Measurements from ENCODE around the gene MYLK4. TPM values are rescaled to one million over a fixed set of nuclear protein-coding genes. Genes with fewer than 3 reads are reported as not detected.

MYLK4 gene
- total and polyA plus RNA-seq, 2 of the 13 experiments (the other 11 are each of a cell fraction or from before 2014, with no cell fraction given): 0.26 to 0.29 TPM

DNA sequence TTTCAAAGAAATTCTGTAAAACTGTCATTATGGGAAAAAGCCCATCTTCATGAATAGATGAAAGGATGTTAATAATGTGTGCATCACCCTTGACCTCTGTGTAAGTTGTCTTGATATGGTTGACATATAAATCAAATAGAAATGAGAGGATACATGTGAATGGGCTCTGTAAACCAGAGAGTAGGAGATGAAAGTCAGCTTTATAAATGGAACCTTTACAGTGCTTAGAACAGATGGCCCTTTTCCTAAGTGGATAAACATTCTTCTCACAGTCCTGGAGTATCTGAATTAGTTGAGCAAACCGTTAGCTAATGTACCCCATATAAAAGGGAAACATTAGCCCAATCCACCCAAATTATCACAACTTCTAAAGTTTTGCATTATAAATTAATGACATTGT is 57.5 kb downstream of the MYLK4 start (continued):
- TF ChIP-seq ZNF33B (CRISPR knock-in tag; IDR thresholded peaks at IDR 0.05) (no peak), ZNF124 (CRISPR knock-in tag; IDR thresholded peaks at IDR 0.05) (no peak)
- TF ChIP-seq, protein P1, sequence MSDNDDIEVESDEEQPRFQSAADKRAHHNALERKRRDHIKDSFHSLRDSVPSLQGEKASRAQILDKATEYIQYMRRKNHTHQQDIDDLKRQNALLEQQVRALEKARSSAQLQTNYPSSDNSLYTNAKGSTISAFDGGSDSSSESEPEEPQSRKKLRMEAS (IDR thresholded peaks at IDR 0.05): no peak

DNA sequence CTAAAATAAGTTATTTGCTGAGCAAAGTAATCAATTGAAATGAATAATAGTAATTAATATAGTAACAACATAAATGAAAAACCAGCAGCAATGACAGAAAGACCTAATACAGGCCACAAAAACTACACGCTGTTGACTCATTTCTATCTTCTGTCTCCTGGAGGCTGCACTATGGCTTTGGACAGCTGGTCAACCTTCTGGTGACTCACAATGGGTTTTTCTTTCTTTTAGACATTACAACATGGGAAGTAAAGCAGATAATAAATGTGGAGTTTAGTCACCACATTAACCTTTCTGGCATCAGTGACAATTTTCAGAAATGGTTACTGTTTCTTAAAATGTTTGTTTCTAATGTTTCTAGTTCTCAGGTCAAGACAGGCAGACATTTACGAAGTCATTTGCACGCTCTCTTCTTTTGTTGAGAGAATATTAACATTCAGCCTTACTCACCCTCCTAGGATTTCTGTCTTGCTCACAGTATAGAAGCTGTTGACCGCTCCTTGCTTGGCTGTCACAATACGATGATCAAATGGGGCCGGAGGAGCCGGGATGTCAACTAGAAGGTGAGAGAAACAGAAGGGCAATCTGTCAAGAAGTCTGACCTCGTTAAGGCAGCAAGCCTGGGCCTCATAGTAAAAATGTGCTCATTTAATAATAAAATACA is 62.2 kb downstream of the MYLK4 start:
- Histone ChIP-seq H3K4me2 (ENCODE audit: low read depth, low read length) (no peak overlapping the region), H3K9ac (ENCODE audit: insufficient read depth, low read depth, low read length) (no peak overlapping the region), H3K36me3 (replicated peaks in 1 of 2; ENCODE audit: control insufficient read depth in 1 of 2, insufficient read depth in 2 of 2, low read length in 2 of 2) (no peaks in the 10 kb centered on the region), H3K9me3 (ENCODE audit: low read length) (no peaks in the 10 kb centered on the region), H3K4me1 (ENCODE audit: insufficient read depth, low read length) (peaks cover 43% of the 10 kb centered on the region), H2AFZ (ENCODE audit: low read length) (no peak overlapping the region), H3K27ac (ENCODE audit: extremely low read length, insufficient read depth, low read length) (no peak overlapping the region), H3K4me3 (replicated peaks in 1 of 3; ENCODE audit: insufficient read depth in 1 of 3, low read depth in 2 of 3, low read length in 3 of 3) (no peak overlapping the region), H4K20me1 (ENCODE audit: insufficient read depth, low read length) (no peaks in the 10 kb centered on the region), H3K79me2 (ENCODE audit: insufficient read depth, low read length) (no peaks in the 10 kb centered on the region), H3K27me3 (ENCODE audit: control insufficient read depth in 1 of 2, insufficient read depth in 2 of 2, low read length in 2 of 2) (no peaks in the 10 kb centered on the region; a peak in 2 of 5 replicates)
- WGBS (ENCODE audit: low lambda C conversion rate): 43% methylated on average over 8 of the region's 8 CpGs
- CTCF ChIA-PET (ENCODE audit: low intra/inter-chr PET ratio, low total read pairs): no interaction called here
- POLR2A ChIA-PET: no interaction called here
- TF ChIP-seq FOSL2 (CRISPR knock-in tag; IDR thresholded peaks at IDR 0.05) (peak; percentile 29; the same call in 1 of the 2 replicates), KDM1A (CRISPR knock-in tag; IDR thresholded peaks at IDR 0.05) (no peak), ZNF737 (CRISPR knock-in tag; IDR thresholded peaks at IDR 0.05; ENCODE audit: borderline replicate concordance) (no peak), HNRNPUL1 (IDR thresholded peaks at IDR 0.05; ENCODE audit: low read depth, low read length) (no peak)
- DNase-seq (ENCODE audit: low spot score): peak; percentile 23
- intact Hi-C loops (cut with micrococcal nuclease; ENCODE audit: unreplicated experiment): no loop called here
- no peak for FAIRE-seq
- ATAC-seq: peak; percentile 58; the same call in 2 of the 3 replicates
- BruUV-seq (replicated peaks): no TSS peak
- in situ Hi-C loops (cut with HindIII; ENCODE audit: extremely low pct_ligation_motif_present, low pct_unique_long_range_greater_than_20kb): no loop called here

- peak; percentile 21; the same call in 1 of the 3 replicates for ATAC-seq
- CTCF ChIA-PET (ENCODE audit: low intra/inter-chr PET ratio, low total read pairs): no interaction called here
- WGBS (ENCODE audit: low lambda C conversion rate): 79% methylated on average over 7 of the region's 7 CpGs
- Histone ChIP-seq H3K79me2 (ENCODE audit: insufficient read depth, low read length) (no peaks in the 10 kb centered on the region), H3K27me3 (ENCODE audit: control insufficient read depth in 1 of 2, insufficient read depth in 2 of 2, low read length in 2 of 2) (no peaks in the 10 kb centered on the region; a peak in 2 of 5 replicates), H3K9ac (ENCODE audit: insufficient read depth, low read depth, low read length) (no peak overlapping the region), H4K20me1 (ENCODE audit: insufficient read depth, low read length) (no peaks in the 10 kb centered on the region), H3K36me3 (replicated peaks in 1 of 2; ENCODE audit: control insufficient read depth in 1 of 2, insufficient read depth in 2 of 2, low read length in 2 of 2) (no peaks in the 10 kb centered on the region), H3K4me3 (replicated peaks in 1 of 3; ENCODE audit: insufficient read depth in 1 of 3, low read depth in 2 of 3, low read length in 3 of 3) (no peak overlapping the region), H3K4me1 (ENCODE audit: insufficient read depth, low read length) (peaks cover 43% of the 10 kb centered on the region), H3K4me2 (ENCODE audit: low read depth, low read length) (no peak overlapping the region), H3K27ac (ENCODE audit: extremely low read length, insufficient read depth, low read length) (no peak overlapping the region), H2AFZ (ENCODE audit: low read length) (no peak overlapping the region), H3K9me3 (ENCODE audit: low read length) (no peaks in the 10 kb centered on the region)
- DNase-seq (ENCODE audit: low spot score): no peak
- no peak for FAIRE-seq
- no TSS peak for BruUV-seq (replicated peaks)
- intact Hi-C loops (cut with micrococcal nuclease; ENCODE audit: unreplicated experiment) (no loop called here), in situ Hi-C loops (cut with HindIII; ENCODE audit: extremely low pct_ligation_motif_present, low pct_unique_long_range_greater_than_20kb) (no loop called here)
- POLR2A ChIA-PET: no interaction called here
- TF ChIP-seq, protein P2, sequence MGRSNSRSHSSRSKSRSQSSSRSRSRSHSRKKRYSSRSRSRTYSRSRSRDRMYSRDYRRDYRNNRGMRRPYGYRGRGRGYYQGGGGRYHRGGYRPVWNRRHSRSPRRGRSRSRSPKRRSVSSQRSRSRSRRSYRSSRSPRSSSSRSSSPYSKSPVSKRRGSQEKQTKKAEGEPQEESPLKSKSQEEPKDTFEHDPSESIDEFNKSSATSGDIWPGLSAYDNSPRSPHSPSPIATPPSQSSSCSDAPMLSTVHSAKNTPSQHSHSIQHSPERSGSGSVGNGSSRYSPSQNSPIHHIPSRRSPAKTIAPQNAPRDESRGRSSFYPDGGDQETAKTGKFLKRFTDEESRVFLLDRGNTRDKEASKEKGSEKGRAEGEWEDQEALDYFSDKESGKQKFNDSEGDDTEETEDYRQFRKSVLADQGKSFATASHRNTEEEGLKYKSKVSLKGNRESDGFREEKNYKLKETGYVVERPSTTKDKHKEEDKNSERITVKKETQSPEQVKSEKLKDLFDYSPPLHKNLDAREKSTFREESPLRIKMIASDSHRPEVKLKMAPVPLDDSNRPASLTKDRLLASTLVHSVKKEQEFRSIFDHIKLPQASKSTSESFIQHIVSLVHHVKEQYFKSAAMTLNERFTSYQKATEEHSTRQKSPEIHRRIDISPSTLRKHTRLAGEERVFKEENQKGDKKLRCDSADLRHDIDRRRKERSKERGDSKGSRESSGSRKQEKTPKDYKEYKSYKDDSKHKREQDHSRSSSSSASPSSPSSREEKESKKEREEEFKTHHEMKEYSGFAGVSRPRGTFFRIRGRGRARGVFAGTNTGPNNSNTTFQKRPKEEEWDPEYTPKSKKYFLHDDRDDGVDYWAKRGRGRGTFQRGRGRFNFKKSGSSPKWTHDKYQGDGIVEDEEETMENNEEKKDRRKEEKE (IDR thresholded peaks at IDR 0.05): no peak
- TF ChIP-seq, protein P3, sequence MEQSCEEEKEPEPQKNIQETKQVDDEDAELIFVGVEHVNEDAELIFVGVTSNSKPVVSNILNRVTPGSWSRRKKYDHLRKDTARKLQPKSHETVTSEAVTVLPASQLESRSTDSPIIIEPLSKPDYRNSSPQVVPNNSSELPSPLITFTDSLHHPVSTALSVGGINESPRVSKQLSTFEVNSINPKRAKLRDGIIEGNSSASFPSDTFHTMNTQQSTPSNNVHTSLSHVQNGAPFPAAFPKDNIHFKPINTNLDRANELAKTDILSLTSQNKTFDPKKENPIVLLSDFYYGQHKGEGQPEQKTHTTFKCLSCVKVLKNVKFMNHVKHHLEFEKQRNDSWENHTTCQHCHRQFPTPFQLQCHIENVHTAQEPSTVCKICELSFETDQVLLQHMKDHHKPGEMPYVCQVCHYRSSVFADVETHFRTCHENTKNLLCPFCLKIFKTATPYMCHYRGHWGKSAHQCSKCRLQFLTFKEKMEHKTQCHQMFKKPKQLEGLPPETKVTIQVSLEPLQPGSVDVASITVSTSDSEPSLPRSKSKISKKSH (CRISPR knock-in tag; IDR thresholded peaks at IDR 0.05; ENCODE audit: borderline replicate concordance): no peak
- TF ChIP-seq SIX4 (CRISPR knock-in tag; IDR thresholded peaks at IDR 0.05): no peak
- TF ChIP-seq, protein P4, sequence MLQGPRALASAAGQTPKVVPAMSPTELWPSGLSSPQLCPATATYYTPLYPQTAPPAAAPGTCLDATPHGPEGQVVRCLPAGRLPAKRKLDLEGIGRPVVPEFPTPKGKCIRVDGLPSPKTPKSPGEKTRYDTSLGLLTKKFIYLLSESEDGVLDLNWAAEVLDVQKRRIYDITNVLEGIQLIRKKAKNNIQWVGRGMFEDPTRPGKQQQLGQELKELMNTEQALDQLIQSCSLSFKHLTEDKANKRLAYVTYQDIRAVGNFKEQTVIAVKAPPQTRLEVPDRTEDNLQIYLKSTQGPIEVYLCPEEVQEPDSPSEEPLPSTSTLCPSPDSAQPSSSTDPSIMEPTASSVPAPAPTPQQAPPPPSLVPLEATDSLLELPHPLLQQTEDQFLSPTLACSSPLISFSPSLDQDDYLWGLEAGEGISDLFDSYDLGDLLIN (CRISPR knock-in tag; IDR thresholded peaks at IDR 0.05; ENCODE audit: borderline replicate concordance): no peak
Observed at GRCh38 chr6:2687456-2687855, 63.3 kb downstream of the MYLK4 start.

All from HepG2 (cell line).